Suppressor macrophage treated with lipopolysaccharide for 1 hour (primary cell): ENCODE results near the gene VPS72.

Experiments used
- DNase-seq, 3 donors: peaks; one replicate each; pipeline ENCODE4 v3.0.0-alpha.2; 2020 to 2022

Gene VPS72

DNA sequence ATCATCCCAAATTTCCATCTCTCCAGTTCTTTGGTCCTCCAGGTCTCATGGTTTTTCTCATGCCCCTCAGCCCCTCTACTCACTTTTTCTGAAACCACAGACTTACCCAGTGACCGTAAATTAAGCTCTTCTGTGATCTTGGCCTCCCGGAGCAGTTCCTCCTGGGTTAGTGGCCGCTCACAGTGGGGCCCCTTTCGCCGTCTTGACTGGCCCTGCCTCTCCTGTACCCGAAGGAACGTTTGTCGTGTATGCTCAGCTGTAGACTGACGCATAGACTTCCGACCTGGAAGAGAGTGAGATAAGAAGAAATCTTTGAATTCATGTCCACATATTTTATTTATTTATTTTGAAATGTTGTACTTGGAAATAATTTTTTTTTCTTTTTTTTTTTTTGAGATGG lies 5.8 kb downstream of the VPS72 start:
- DNase-seq: no peak

GRCh38 chr1:151176514-151177045 lies 13.4 kb downstream of the VPS72 start:
- no peak for DNase-seq

DNA sequence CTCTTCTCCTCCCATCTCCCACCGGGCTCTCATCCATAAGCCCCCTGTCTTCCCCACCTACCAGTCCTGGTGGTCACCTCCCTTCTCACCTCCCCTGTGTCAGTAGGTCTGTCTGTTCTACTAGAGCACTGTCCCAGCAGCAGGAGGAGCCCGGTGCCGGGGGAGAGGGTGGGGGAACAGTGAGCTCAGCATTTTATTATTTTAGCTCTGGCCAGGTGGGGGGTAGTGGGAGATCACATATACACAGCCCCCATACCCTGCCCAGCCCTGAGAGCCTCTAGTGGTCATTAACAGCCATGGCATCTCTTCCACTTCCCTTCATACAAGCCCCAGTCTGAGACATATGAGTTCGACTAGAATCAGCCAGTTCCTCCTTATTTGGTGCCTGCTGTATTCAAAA lies 14.1 kb downstream of the VPS72 start, which contains the start of gene TMOD4:
Gene TMOD4, minus strand, starts transcription at position 119 of the 400 bp plus-strand sequence. CDS start 1,106 bp downstream, outside the sequence.
- DNase-seq: peak in 2 of 3 donors; percentile 53 to 55

DNA sequence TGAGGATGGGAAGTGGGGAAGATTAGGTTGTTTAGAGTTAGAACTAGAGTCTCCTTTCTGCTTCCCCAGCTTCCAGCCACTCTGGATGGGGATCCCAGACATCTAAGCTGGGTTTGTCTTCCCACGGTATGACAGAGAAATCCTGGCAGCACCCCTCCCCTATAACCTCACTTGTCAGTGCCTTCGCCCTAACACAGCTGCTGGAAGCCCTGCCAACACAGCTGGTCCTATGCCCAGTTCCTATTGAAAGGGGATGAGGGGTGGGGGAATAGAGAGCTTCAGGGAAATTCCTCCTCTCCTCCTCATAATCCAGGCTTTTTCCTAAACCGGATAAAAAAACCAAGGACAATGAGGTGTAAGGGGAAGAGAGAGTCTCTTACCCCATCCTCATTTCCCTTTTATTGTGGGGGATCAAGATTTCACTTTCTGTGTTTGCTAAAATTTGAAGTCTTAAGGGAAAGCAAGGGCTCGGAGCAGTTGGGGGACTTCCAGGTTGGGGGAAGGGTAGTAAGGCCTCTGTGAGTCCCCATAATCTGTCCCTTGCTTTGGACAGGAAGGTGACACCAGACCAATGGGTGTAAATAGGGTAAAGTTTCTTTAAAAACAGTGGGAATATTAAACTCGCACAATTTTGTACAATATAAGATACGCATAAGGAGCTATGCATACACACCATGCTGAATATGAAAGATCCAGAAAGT lies 14.8 kb downstream of the VPS72 start:
- no peak for DNase-seq

DNA sequence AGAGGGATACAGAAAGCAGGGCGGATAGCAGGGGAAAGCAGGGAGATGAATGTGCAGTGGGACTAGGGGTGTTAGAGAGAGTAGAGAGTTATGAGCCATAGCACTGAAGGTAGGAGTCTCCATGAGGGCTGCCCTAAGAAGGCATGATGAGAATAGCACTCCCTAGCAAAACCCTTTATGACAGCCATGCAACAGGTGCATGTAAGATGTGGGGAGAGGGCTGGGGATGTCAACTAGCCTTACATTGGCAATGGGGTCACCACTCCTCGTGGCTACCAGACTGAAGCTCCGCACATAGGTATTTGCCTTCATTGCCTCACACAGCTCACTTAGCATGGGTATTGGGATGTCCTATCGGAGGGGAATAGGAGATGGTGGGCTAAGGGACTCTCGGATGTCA lies 18.8 kb downstream of the VPS72 start:
- DNase-seq: no peak

DNA sequence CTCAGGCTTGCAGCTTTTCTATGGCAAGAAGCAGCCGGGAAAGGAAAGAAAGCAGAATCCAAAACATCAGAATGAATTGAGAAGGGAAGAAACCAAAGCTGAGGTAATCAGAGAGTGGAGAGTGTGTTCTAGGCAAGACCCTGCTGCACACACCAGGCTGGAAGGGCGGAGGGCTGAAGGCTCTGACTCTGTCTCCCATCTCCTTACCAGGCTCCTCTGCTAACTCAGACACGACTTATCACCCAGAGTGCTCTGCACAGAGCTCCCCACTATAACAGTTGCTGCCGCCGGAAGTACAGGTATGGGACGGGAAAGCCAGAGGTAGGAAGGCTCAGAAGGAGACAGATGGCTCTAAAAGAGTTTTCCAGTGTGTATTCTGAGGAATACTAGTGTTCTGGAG lies 22.9 kb downstream of the VPS72 start:
- no peak for DNase-seq

DNA sequence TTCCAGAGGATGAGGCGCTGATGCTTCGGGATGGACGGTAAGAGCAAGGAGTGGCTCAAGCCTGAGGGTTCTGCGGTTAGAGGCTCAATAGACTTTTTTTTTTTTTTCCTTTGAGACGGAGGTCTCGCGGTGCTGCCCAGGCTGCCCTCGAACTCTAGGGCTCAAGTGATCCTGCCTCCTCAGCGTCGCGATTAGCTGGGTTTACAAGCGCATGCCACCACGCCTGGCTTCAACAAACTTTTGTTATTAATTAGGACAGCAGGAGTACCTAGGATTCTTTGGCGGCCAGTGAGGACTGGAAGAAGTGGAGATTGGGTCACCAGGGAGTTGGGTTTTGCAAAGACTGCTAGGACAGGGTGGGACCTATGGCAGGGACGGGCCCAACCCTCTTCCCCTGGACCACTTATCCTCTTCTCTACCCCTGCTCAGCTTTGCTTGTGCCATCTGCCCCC lies 23.5 kb downstream of the VPS72 start:
- DNase-seq: peak; percentile 11 to 40 (median 34)

DNA sequence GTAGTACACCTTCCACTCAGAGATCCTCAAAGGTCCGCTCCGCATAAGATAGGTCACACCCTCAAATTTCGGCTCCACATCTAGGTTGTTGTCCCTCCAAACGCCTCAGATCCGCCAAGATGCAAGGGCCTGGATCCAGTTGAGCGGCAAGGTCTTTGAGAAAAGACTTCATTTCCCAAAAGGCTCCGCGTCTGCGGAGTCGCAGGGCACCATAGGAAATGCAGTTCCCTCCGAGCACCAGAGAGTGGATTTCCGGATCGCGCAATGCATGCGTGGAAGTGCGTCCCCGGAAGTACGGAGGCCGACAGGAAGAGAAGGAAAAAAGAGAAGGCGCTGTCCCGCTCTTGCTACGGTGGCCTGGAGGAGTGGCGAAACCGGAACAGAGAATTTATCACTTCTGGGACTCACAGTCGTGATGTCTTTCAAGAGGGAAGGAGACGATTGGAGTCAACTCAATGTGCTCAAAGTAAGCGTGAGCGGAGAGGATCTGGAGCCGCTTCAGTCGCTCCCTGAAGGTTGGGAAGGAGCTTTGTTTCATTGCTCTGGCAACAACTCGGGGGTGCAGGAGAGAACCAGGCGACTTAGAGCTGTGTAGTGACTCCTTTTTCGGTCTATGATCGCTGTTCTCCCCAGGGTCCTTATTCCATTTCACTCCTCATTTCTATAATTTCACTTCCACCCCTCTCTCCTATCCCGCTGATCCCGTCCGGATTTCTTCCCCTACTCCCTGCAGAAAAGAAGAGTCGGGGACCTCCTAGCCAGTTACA lies 24.1 kb downstream of the VPS72 start, which contains the start of the genes LYSMD1 and SCNM1:
Gene LYSMD1, minus strand, starts transcription at position 165 of the 767 bp plus-strand sequence. CDS start 644 bp downstream, outside the sequence.
Gene SCNM1, plus strand, starts transcription at position 407 of the 767 bp plus-strand sequence. Its CDS starts 9 bp downstream, at position 416.
- DNase-seq: peak; percentile 97 to 100 (median 99)

- no peak for DNase-seq
These were observed 24.7 kb downstream of the VPS72 start for GRCh38 chr1:151165281-151165737.

GRCh38 chr1:151164732-151165280 lies 25.2 kb downstream of the VPS72 start:
- DNase-seq: no peak

- peak; percentile 65 to 80 (median 73) for DNase-seq
These were observed 30.6 kb downstream of the VPS72 start for GRCh38 chr1:151159373-151159772.

- DNase-seq: peak in 2 of 3 donors; percentile 14 to 18
These were observed 31.2 kb downstream of the VPS72 start for GRCh38 chr1:151158751-151159251.

DNA sequence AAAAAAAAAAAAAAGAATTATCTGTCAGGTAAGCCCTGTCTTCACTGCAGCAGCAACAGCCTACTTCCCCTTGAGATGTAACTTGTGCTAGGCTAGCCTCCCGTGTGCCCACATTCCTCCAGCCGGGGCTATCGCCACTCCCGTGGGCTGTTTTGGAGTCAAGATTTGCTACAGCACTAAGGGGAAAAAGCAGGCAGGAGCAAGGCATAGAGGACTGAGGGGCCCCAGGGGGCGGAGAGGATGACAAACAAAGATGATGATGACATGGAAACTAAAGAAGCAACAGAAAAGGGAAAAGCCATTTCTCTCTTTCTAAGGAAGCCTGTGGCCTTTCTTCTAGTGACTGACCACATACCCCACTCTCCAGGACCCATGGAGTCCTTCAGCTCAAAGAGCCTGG lies 31.7 kb downstream of the VPS72 start:
- DNase-seq: peak; percentile 60 to 78 (median 67)

DNA sequence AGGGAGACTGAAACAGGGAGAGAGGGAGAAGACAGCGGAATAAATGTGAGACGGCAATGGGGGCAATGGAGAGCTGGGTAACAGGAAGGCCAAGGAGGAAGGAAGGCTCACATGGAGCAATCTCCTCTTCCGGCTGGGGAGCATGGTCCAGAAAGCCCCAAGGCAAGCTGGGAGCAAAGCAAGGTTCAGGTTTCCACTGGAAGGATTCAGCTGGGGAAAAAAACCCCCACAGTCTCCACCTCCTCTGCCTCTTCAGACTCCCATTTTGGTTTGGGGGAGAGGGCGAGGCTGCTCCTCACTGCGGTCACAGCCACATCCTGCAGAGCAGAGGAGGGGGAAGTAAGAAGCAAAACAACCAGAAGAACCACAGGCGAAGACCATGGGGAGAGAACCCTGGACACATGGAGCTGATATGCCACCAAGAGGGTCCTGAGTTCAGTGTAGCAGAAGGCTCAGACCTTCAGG lies 32.9 kb downstream of the VPS72 start:
- peak; percentile 60 to 73 (median 70) for DNase-seq

DNA sequence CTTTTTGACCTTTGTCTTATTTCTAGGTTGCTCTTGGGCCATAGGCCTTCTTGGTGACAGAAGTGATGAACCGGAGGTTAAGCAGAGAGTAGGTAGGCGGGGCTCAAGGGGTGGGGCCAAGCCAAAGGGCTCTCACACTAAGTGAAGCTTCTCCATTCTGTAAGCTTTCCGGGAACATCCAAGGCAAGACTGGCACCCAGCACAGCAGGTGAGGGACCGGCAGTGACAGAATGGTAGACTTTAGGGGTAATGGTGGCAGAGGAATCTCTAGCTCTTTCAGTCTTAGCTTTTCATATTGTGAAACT lies 33.5 kb downstream of the VPS72 start, which contains the start of gene TNFAIP8L2:
Gene TNFAIP8L2, plus strand, starts transcription at position 135 of the 305 bp plus-strand sequence. CDS start 2,049 bp downstream, outside the sequence.
- peak; percentile 84 to 89 (median 86) for DNase-seq

GRCh38 chr1:151147665-151148064 lies 42.3 kb downstream of the VPS72 start:
- DNase-seq: no peak

GRCh38 chr1:151147132-151147503 lies 42.9 kb downstream of the VPS72 start:
- DNase-seq: peak in 1 of 3 donors; percentile 22

- peak; percentile 94 to 97 (median 95) for DNase-seq
These were observed 43.4 kb downstream of the VPS72 start, which contains the start of gene SEMA6C for GRCh38 chr1:151146412-151147131. Gene SEMA6C, minus strand, starts transcription at chr1:151146631. Its CDS starts 4,010 bp downstream, at chr1:151142621.

- DNase-seq: peak in 1 of 3 donors; percentile 20
These were observed 44.0 kb downstream of the VPS72 start for GRCh38 chr1:151146072-151146411.

GRCh38 chr1:151145304-151146071 lies 44.5 kb downstream of the VPS72 start:
- peak in 2 of 3 donors; percentile 32 to 41 for DNase-seq
